ENCODE measurements around the gene TRPV3.

TRPV3 gene

GRCh38 chr17:3549610-3550162, 7.9 kb downstream of the TRPV3 start:
- Histone ChIP-seq H4K20me1 (ENCODE audit: insufficient read depth, low read length) (no peaks in the 10 kb centered on the region), H3K79me2 (ENCODE audit: low read length) (peaks cover 79% of the 10 kb centered on the region), H3K36me3 (replicated peaks; ENCODE audit: insufficient read depth, low read length) (peaks cover 9% of the 10 kb centered on the region; the same call in 1 of the 2 replicates), H3K9me2 (replicated peaks; ENCODE audit: insufficient read depth, low read length) (no peaks in the 10 kb centered on the region), H3K27ac (ENCODE audit: low read length) (no peak overlapping the region), H3F3A (ENCODE audit: insufficient read depth, low read length) (no peaks in the 10 kb centered on the region), H3K27me3 (replicated peaks; ENCODE audit: insufficient read depth, low read length) (no peaks in the 10 kb centered on the region), H3K4me1 (ENCODE audit: low read length) (no peaks in the 10 kb centered on the region), H3K4me3 (ENCODE audit: low read length) (no peak overlapping the region), H3K9ac (ENCODE audit: low read length) (no peak overlapping the region), H3K4me2 (ENCODE audit: low read depth, low read length) (no peak overlapping the region), H3K9me3 (replicated peaks; ENCODE audit: insufficient read depth, low read length) (no peaks in the 10 kb centered on the region), H2AFZ (ENCODE audit: low read length) (no peak overlapping the region)
- TF ChIP-seq EZH2phosphoT487 (IDR thresholded peaks at IDR 0.05; ENCODE audit: low read length): no peak
- TF ChIP-seq EZH2 (optimal IDR thresholded peaks at IDR 0.05; ENCODE audit: low read depth, low read length): no peak
- TF ChIP-seq CTCF (IDR thresholded peaks at IDR 0.05; ENCODE audit: low read length): no peak
- no peak for DNase-seq

GRCh38 chr17:3547628-3548027, 10.0 kb downstream of the TRPV3 start:
- Histone ChIP-seq H3K36me3 (replicated peaks; ENCODE audit: insufficient read depth, low read length) (peaks cover 8% of the 10 kb centered on the region; the same call in 1 of the 2 replicates), H3F3A (ENCODE audit: insufficient read depth, low read length) (no peaks in the 10 kb centered on the region), H3K4me3 (ENCODE audit: low read length) (no peak overlapping the region), H3K27me3 (replicated peaks; ENCODE audit: insufficient read depth, low read length) (no peaks in the 10 kb centered on the region), H2AFZ (ENCODE audit: low read length) (no peak overlapping the region), H3K27ac (ENCODE audit: low read length) (no peak overlapping the region), H3K9me3 (replicated peaks; ENCODE audit: insufficient read depth, low read length) (no peaks in the 10 kb centered on the region), H4K20me1 (ENCODE audit: insufficient read depth, low read length) (no peaks in the 10 kb centered on the region), H3K4me2 (ENCODE audit: low read depth, low read length) (no peak overlapping the region), H3K4me1 (ENCODE audit: low read length) (no peaks in the 10 kb centered on the region), H3K9me2 (replicated peaks; ENCODE audit: insufficient read depth, low read length) (no peaks in the 10 kb centered on the region), H3K79me2 (ENCODE audit: low read length) (peaks cover 59% of the 10 kb centered on the region), H3K9ac (ENCODE audit: low read length) (no peak overlapping the region)
- DNase-seq: no peak
- no peak for TF ChIP-seq EZH2phosphoT487 (IDR thresholded peaks at IDR 0.05; ENCODE audit: low read length)
- no peak for TF ChIP-seq EZH2 (optimal IDR thresholded peaks at IDR 0.05; ENCODE audit: low read depth, low read length)
- no peak for TF ChIP-seq CTCF (IDR thresholded peaks at IDR 0.05; ENCODE audit: low read length)

GRCh38 chr17:3546997-3547396, 10.6 kb downstream of the TRPV3 start:
- Histone ChIP-seq H3K9ac (ENCODE audit: low read length) (no peak overlapping the region), H4K20me1 (ENCODE audit: insufficient read depth, low read length) (no peaks in the 10 kb centered on the region), H3K79me2 (ENCODE audit: low read length) (peaks cover 55% of the 10 kb centered on the region), H3F3A (ENCODE audit: insufficient read depth, low read length) (no peaks in the 10 kb centered on the region), H3K27ac (ENCODE audit: low read length) (no peak overlapping the region), H2AFZ (ENCODE audit: low read length) (no peak overlapping the region), H3K4me1 (ENCODE audit: low read length) (no peaks in the 10 kb centered on the region), H3K9me3 (replicated peaks; ENCODE audit: insufficient read depth, low read length) (no peaks in the 10 kb centered on the region), H3K9me2 (replicated peaks; ENCODE audit: insufficient read depth, low read length) (no peaks in the 10 kb centered on the region), H3K27me3 (replicated peaks; ENCODE audit: insufficient read depth, low read length) (no peaks in the 10 kb centered on the region), H3K4me3 (ENCODE audit: low read length) (no peak overlapping the region), H3K36me3 (replicated peaks; ENCODE audit: insufficient read depth, low read length) (peaks cover 8% of the 10 kb centered on the region; the same call in 1 of the 2 replicates), H3K4me2 (ENCODE audit: low read depth, low read length) (no peak overlapping the region)
- DNase-seq: no peak
- no peak for TF ChIP-seq EZH2phosphoT487 (IDR thresholded peaks at IDR 0.05; ENCODE audit: low read length)
- no peak for TF ChIP-seq EZH2 (optimal IDR thresholded peaks at IDR 0.05; ENCODE audit: low read depth, low read length)
- TF ChIP-seq CTCF (IDR thresholded peaks at IDR 0.05; ENCODE audit: low read length): no peak
